HepG2 (cell line): ENCODE measurements around the gene LUC7L. TPM values are rescaled to one million over a fixed set of nuclear protein-coding genes. Genes with fewer than 3 reads are reported as not detected.

Experiments used
- ATAC-seq: fragments of 200-7000 bp; cut with Tn5 transposase; 3 replicates; pipeline ENCODE4 v1.9.1; 2020; ENCODE audit warnings: mild to moderate bottlenecking, moderate library complexity
- BruUV-seq: library from RNA; stranded (reverse); fragments of 400-500 nt; replicated peaks from 2 replicates; lab custom pipeline; 2021; lab: Mats Ljungman, UMichigan
- CTCF ChIA-PET: fragments of 300-600 bp; formaldehyde crosslinking; extraction: SDS; loops from one replicate; lab custom pipeline; 2021; ENCODE audit warnings: low total read pairs, inconsistent platforms, low intra/inter-chr PET ratio; lab: Yijun Ruan, JAX
- POLR2A ChIA-PET: fragments of 350-600 bp; sonication (Branson Sonifier 250); formaldehyde crosslinking; loops from one replicate; lab custom pipeline; 2020; ENCODE audit warnings: antibody characterized with exemption, inconsistent platforms; lab: Yijun Ruan, JAX
- DNase-seq: peaks from one replicate; pipeline ENCODE4 v3.0.0-alpha.2; 2015; ENCODE audit warnings: low spot score
- FAIRE-seq: peaks from 3 replicates; lab custom pipeline; 2011; peaks lifted over from hg19 to GRCh38; lab: Jason Lieb, UNC
- H2AFZ ChIP-seq: one replicate; pipeline ENCODE4 v1.6.1; 2011; ENCODE audit warnings: low read length, inconsistent platforms
- H3K27ac ChIP-seq: fragments of 300-600 bp; 3 replicates; pipeline ENCODE4 v1.8.0; 2011; ENCODE audit warnings: mixed run types, mild to moderate bottlenecking, mixed read lengths, low read length, inconsistent platforms; ENCODE audit not compliant: insufficient read depth; ENCODE audit errors: extremely low read length
- H3K27me3 ChIP-seq, 2 experiments: fragments of 200-600 bp in 1 of 2; 2 replicates in 1 of 2; 3 replicates in 1 of 2; pipeline versions ENCODE4 v1.6.0 to v1.8.0; 2011; ENCODE audit warnings: low read length in 2 of 2, mild to moderate bottlenecking in 2 of 2, moderate library complexity in 2 of 2, inconsistent platforms in 1 of 2; ENCODE audit not compliant: insufficient read depth in 2 of 2, control insufficient read depth in 1 of 2
- H3K36me3 ChIP-seq, 2 experiments: fragments of 200-600 bp in 1 of 2; replicated peaks in 1 of 2; 2 replicates in 1 of 2; 3 replicates in 1 of 2; pipeline versions ENCODE4 v1.5.1 to v1.8.0; 2011; ENCODE audit warnings: low read length in 2 of 2, inconsistent platforms in 1 of 2; ENCODE audit not compliant: insufficient read depth in 2 of 2, control insufficient read depth in 1 of 2
- H3K4me1 ChIP-seq: 2 replicates; pipeline ENCODE4 v1.5.1; 2012; ENCODE audit warnings: low read length, inconsistent platforms; ENCODE audit not compliant: insufficient read depth
- H3K4me2 ChIP-seq: 2 replicates; pipeline ENCODE4 v1.6.0; 2011; ENCODE audit warnings: low read depth, low read length, inconsistent platforms
- H3K4me3 ChIP-seq, 3 experiments: fragments of 200-600 bp in 1 of 3; sonication (generic), shearing (Covaris generic) in 1 of 3; replicated peaks in 1 of 3; 2 replicates each; pipeline ENCODE4 v1.5.1; 2011 to 2016; ENCODE audit warnings: low read length in 3 of 3, inconsistent platforms in 2 of 3, low read depth in 2 of 3, mild to moderate bottlenecking in 2 of 3, control low read depth in 1 of 3, mixed read lengths in 1 of 3; ENCODE audit not compliant: insufficient read depth in 1 of 3
- H3K79me2 ChIP-seq: one replicate; pipeline ENCODE4 v1.6.1; 2011; ENCODE audit warnings: low read length, inconsistent platforms; ENCODE audit not compliant: insufficient read depth
- H3K9ac ChIP-seq: 2 replicates; pipeline ENCODE4 v1.6.0; 2011; ENCODE audit warnings: mild to moderate bottlenecking, low read depth, low read length, inconsistent platforms; ENCODE audit not compliant: insufficient read depth
- H3K9me3 ChIP-seq: 2 replicates; pipeline ENCODE4 v1.5.1; 2012; ENCODE audit warnings: mild to moderate bottlenecking, low read length
- H4K20me1 ChIP-seq: 2 replicates; pipeline ENCODE4 v1.6.0; 2011; ENCODE audit warnings: inconsistent platforms, mild to moderate bottlenecking, low read length, moderate library complexity; ENCODE audit not compliant: insufficient read depth
- ARNT2 ChIP-seq: sonication (generic); formaldehyde crosslinking; IDR thresholded peaks from 2 replicates; pipeline ENCODE4 v1.8.0; 2022; ENCODE audit warnings: mild to moderate bottlenecking, low read depth, missing genetic modification reagents, moderate library complexity
- HOXA9 ChIP-seq: sonication (generic); formaldehyde crosslinking; IDR thresholded peaks from 2 replicates; pipeline ENCODE4 v1.8.1; 2022; ENCODE audit warnings: missing genetic modification reagents, mild to moderate bottlenecking, moderate library complexity, borderline replicate concordance
- MIER3 ChIP-seq: IDR thresholded peaks from 2 replicates; pipeline ENCODE4 v1.6.1; 2016; ENCODE audit warnings: missing compliant biosample characterization, borderline replicate concordance
- POLR2AphosphoS5 ChIP-seq: IDR thresholded peaks from 2 replicates; pipeline ENCODE4 v1.6.1; 2012; ENCODE audit warnings: low read depth, low read length
- SETDB1 ChIP-seq: sonication (generic); formaldehyde crosslinking; IDR thresholded peaks from 2 replicates; pipeline ENCODE4 v1.5.1; 2020; ENCODE audit warnings: missing genetic modification reagents, mild to moderate bottlenecking, borderline replicate concordance
- SRSF1 ChIP-seq: fragments of 200-400 bp; formaldehyde crosslinking; optimal IDR thresholded peaks from 2 replicates; pipeline ENCODE3; 2017; ENCODE audit warnings: mild to moderate bottlenecking, low read depth, low read length, moderate library complexity
- TIGD3 ChIP-seq: sonication (generic); formaldehyde crosslinking; IDR thresholded peaks from 2 replicates; pipeline ENCODE4 v1.5.1; 2020; ENCODE audit warnings: mild to moderate bottlenecking, missing genetic modification reagents, borderline replicate concordance
- WIZ ChIP-seq: sonication (generic); formaldehyde crosslinking; IDR thresholded peaks from 2 replicates; pipeline ENCODE4 v1.5.1; 2020; ENCODE audit warnings: mild to moderate bottlenecking, missing genetic modification reagents
- ZNF639 ChIP-seq: conservative IDR thresholded peaks from 2 replicates; pipeline ENCODE4 v1.6.1; 2018; ENCODE audit warnings: missing genetic modification reagents
- ZNF709 ChIP-seq: sonication (generic); formaldehyde crosslinking; IDR thresholded peaks from 2 replicates; pipeline ENCODE4 v1.5.0; 2020; ENCODE audit warnings: mild to moderate bottlenecking, missing genetic modification reagents
- WGBS: methylation state at CpG from one replicate; pipeline ENCODE4 v1.1.6; 2017; ENCODE audit warnings: low lambda C conversion rate; 5-methylcytosine and 5-hydroxymethylcytosine counted together
- in situ Hi-C: cut with HindIII; loops from 2 replicates; pipeline ENCODE4 v1.10.0; 2017; ENCODE audit warnings: low pct_unique_long_range_greater_than_20kb; ENCODE audit not compliant: extremely low pct_ligation_motif_present
- intact Hi-C: fragments of 100-400 bp; cut with micrococcal nuclease; formaldehyde crosslinking; loops from one replicate; pipeline ENCODE4 v1.10.0; 2022; ENCODE audit not compliant: unreplicated experiment
- polyA plus RNA-seq, 8 experiments: library from polyadenylated mRNA; depleted of rRNA in 3 of 8; stranded (reverse) in 7 of 8; unstranded in 1 of 8; fragments of >200 nt; fragmentation: Illumina TruSeq in 4 of 8; extraction: Trizol in 4 of 8; gene quantifications; 2 replicates each; pipeline versions ENCODE4 v1.2.1 to v1.2.3, GENCODE V29; 2011 to 2016; ENCODE audit warnings: low read depth in 4 of 8, missing spikeins in 1 of 8, mixed read lengths in 1 of 8; ENCODE audit not compliant: insufficient read depth in 1 of 8
- total RNA-seq, 5 experiments: library from RNA; depleted of rRNA; stranded (reverse); fragments of >200 nt; fragmentation: Illumina TruSeq; extraction: Trizol; gene quantifications; 2 replicates each; pipeline ENCODE4 v1.2.3, GENCODE V29; 2016; ENCODE audit warnings: low read depth in 1 of 5
- TF ChIP-seq, protein P1 (sequence below), 2 experiments: fragments of 450-650 bp in 1 of 2; sonication (generic) in 1 of 2; formaldehyde crosslinking; IDR thresholded peaks; 2 replicates each; pipeline versions ENCODE4 v1.5.0 to v1.8.0; 2020 to 2022; ENCODE audit warnings: mild to moderate bottlenecking in 1 of 2, missing genetic modification reagents in 1 of 2

The LUC7L gene
- total and polyA plus RNA-seq, 2 of the 13 experiments (the other 11 are each of a cell fraction or from before 2014, with no cell fraction given): 48.7 to 56.9 TPM

DNA sequence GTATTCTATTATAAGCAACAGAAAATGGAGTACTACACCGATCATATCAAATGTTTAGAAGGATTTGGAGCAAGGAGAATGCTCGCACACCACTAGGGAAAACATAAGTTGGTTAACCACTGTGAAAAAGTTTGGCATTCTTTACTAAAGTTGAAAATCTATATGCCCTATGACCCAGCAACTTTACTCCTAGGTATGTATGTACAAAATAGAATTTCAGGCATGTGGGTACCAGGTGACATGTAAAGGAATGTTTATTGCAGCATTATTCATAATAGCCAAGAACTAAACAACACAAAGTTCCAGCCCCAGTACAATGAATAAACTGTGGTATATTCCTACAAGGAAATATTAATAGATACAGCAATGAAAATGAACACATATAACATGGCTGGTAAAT lies 82.6 kb downstream of the LUC7L start:
- no TSS peak for BruUV-seq
- 40% methylated on average over 2 of the region's 2 CpGs for WGBS
- in situ Hi-C loops: no loop called here

More for the DNA sequence above, 82.6 kb downstream of the LUC7L start:
- no peaks in the 10 kb centered on the region for H4K20me1 ChIP-seq
- H3K36me3 ChIP-seq: no peaks in the 10 kb centered on the region
- H3K27me3 ChIP-seq: peaks cover 0 to 32% of the 10 kb centered on the region in 2 experiments; a peak in 4 of 5 replicates
- H3K9me3 ChIP-seq: no peaks in the 10 kb centered on the region
- no peak overlapping the region for H2AFZ ChIP-seq
- H3K4me3 ChIP-seq: no peak overlapping the region
- H3K27ac ChIP-seq: no peak overlapping the region
- intact Hi-C loops: no loop called here
- no peak for DNase-seq
- H3K79me2 ChIP-seq: no peaks in the 10 kb centered on the region
- CTCF ChIA-PET: no interaction called here
- no peak for FAIRE-seq
- POLR2A ChIA-PET: no interaction called here
- H3K9ac ChIP-seq: no peak overlapping the region
- H3K4me2 ChIP-seq: no peak overlapping the region
- TF ChIP-seq POLR2AphosphoS5: no peak
- TF ChIP-seq WIZ: no peak
- no peak for TF ChIP-seq TIGD3 (CRISPR knock-in tag)
- TF ChIP-seq MIER3 (CRISPR knock-in tag): no peak
- TF ChIP-seq, protein P1, sequence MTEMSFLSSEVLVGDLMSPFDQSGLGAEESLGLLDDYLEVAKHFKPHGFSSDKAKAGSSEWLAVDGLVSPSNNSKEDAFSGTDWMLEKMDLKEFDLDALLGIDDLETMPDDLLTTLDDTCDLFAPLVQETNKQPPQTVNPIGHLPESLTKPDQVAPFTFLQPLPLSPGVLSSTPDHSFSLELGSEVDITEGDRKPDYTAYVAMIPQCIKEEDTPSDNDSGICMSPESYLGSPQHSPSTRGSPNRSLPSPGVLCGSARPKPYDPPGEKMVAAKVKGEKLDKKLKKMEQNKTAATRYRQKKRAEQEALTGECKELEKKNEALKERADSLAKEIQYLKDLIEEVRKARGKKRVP (CRISPR knock-in tag; IDR thresholded peaks at IDR 0.05): no peak
- TF ChIP-seq ZNF639 (CRISPR knock-in tag): no peak
- no peak for TF ChIP-seq SETDB1 (CRISPR knock-in tag)
- no peak for TF ChIP-seq HOXA9 (CRISPR knock-in tag)
- no peak for TF ChIP-seq SRSF1
- TF ChIP-seq ARNT2 (CRISPR knock-in tag): no peak
- no peak for TF ChIP-seq ZNF709
- peaks cover 29% of the 10 kb centered on the region for H3K4me1 ChIP-seq
- ATAC-seq: no peak
